Tibial artery (tissue), 4 donors: ENCODE data around the gene ZNF586.

Experiments used
- DNase-seq, 2 donors: peaks; one replicate each; pipeline ENCODE4 v3.0.0-alpha.2; 2019
- H3K27ac ChIP-seq, 2 donors: fragments of 200-600 bp; sonication (generic) in 1 of 2; 1 replicate in 1 of 2; 2 replicates in 1 of 2; pipeline ENCODE4 v1.5.1; 2018 to 2019; ENCODE audit warnings: mild to moderate bottlenecking in 1 of 2
- H3K27me3 ChIP-seq, 2 donors: fragments of 200-600 bp; sonication (generic) in 1 of 2; one replicate each; pipeline versions ENCODE4 v1.5.1 to v1.6.0; 2016 to 2019
- H3K36me3 ChIP-seq, 3 donors: fragments of 200-600 bp; sonication (generic) in 2 of 3; one replicate each; pipeline ENCODE4 v1.5.1; 2016 to 2019; ENCODE audit warnings: mild to moderate bottlenecking in 2 of 3
- H3K4me1 ChIP-seq, 4 donors: fragments of 200-600 bp; sonication (generic) in 2 of 4; 1 replicate in 3 of 4; 2 replicates in 1 of 4; pipeline ENCODE4 v1.5.1; 2016 to 2019
- H3K4me3 ChIP-seq, 2 donors: fragments of 200-600 bp; sonication (generic) in 1 of 2; 1 replicate in 1 of 2; 2 replicates in 1 of 2; pipeline ENCODE4 v1.5.1; 2018 to 2019; ENCODE audit warnings: mild to moderate bottlenecking in 2 of 2
- H3K9me3 ChIP-seq, 3 donors: fragments of 200-600 bp; sonication (generic) in 1 of 3; one replicate each; pipeline ENCODE4 v1.5.1; 2016 to 2019
- intact Hi-C: fragments of 100-400 bp; cut with DNase I; formaldehyde crosslinking; loops from one replicate; pipeline ENCODE4 v1.15.0; 2023; ENCODE audit warnings: low total_unique reads
- TF ChIP-seq, protein P1 (sequence below), 2 experiments: fragments of 200-600 bp in 1 of 2; fragments of 450-650 bp in 1 of 2; IDR thresholded peaks; one replicate each; pipeline ENCODE4 v1.5.1; 2017 to 2019; ENCODE audit warnings: antibody characterized with exemption in 2 of 2, mild to moderate bottlenecking in 1 of 2, moderate library complexity in 1 of 2

Gene ZNF586

DNA sequence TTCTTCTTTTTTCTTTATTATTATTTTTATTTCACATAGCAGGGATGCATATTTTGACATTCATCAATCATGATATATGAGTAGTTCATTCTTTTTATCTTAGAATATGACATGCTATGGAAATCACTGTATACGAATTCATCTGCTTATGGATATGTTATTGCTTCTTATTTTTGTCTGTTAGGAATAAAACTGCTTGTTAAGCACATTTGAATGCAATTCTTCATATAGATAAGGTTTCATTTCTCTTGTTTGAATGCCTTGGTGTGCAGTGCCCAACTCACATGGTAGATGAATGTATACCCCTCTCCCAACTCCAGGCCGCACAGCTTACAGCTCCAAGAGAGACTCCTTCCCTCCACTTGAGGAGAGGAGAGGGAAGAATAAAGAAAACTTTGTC is 11.5 kb upstream of the ZNF586 start:
- H3K27me3 ChIP-seq = no peaks in the 10 kb centered on the region
- intact Hi-C loops = no loop called here
- H3K36me3 ChIP-seq = peaks cover 99 to 100% (median 100%) of the 10 kb centered on the region in 3 donors
- no peak for DNase-seq
- H3K4me1 ChIP-seq = no peaks in the 10 kb centered on the region
- TF ChIP-seq, protein P1, sequence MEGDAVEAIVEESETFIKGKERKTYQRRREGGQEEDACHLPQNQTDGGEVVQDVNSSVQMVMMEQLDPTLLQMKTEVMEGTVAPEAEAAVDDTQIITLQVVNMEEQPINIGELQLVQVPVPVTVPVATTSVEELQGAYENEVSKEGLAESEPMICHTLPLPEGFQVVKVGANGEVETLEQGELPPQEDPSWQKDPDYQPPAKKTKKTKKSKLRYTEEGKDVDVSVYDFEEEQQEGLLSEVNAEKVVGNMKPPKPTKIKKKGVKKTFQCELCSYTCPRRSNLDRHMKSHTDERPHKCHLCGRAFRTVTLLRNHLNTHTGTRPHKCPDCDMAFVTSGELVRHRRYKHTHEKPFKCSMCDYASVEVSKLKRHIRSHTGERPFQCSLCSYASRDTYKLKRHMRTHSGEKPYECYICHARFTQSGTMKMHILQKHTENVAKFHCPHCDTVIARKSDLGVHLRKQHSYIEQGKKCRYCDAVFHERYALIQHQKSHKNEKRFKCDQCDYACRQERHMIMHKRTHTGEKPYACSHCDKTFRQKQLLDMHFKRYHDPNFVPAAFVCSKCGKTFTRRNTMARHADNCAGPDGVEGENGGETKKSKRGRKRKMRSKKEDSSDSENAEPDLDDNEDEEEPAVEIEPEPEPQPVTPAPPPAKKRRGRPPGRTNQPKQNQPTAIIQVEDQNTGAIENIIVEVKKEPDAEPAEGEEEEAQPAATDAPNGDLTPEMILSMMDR (IDR thresholded peaks at IDR 0.05) = no peak
- peaks cover 9 to 100% (median 88%) of the 10 kb centered on the region in 3 donors for H3K9me3 ChIP-seq
- H3K27ac ChIP-seq = no peak overlapping the region
- H3K4me3 ChIP-seq = no peak overlapping the region

DNA sequence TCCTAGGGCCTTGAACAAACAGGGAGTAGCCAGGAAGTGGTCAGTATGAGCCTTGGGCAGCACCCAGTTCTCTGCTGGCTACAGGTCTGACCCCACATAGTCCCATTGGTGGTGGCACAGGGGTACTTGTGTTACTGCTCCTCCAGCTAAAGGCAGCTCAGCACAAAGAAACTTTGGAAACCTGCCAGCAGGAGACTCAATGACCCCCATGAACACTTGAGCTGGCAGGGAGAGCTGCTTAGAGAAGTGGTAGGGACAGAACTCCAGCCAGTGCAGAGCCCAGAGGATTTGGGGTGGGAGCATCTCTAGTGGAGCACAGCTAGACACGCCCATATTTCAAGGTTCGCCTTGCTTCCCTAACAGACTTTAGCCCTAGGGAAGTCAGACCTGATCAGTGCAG is 10.4 kb upstream of the ZNF586 start:
- Histone ChIP-seq H3K27ac (no peak overlapping the region), H3K4me3 (no peak overlapping the region), H3K4me1 (no peaks in the 10 kb centered on the region), H3K27me3 (no peaks in the 10 kb centered on the region), H3K9me3 (peaks cover 9 to 100% (median 85%) of the 10 kb centered on the region in 3 donors), H3K36me3 (peaks cover 99 to 100% (median 99%) of the 10 kb centered on the region in 3 donors)
- DNase-seq = no peak
- TF ChIP-seq, protein P1 (IDR thresholded peaks at IDR 0.05) = no peak
- intact Hi-C loops = no loop called here

DNA sequence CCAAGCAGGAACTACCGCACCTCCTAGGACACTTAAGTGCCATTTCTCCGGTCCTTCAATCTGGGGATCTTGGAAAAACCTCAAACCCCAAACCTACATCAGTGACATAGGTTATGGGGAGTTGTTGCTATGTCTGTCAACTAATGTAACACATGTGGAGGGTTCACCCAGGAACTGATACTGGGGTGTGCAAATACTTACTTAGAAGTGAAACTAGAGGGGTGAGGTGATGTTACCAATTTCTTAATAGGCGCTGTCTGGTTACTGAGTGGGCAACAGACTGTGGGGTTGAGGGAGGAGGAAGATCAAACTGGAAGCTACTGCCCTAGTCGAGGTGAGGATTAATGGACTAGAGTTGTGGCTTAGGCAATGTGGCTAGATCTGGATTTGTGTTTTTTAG is 1.9 kb downstream of the ZNF586 start:
- Histone ChIP-seq H3K4me1 (peaks cover 0 to 13% (median 6%) of the 10 kb centered on the region in 4 donors), H3K27me3 (no peaks in the 10 kb centered on the region), H3K36me3 (peaks cover 55 to 69% (median 60%) of the 10 kb centered on the region in 3 donors), H3K27ac (no peak overlapping the region), H3K4me3 (no peak overlapping the region), H3K9me3 (peaks cover 0 to 97% (median 75%) of the 10 kb centered on the region in 3 donors)
- TF ChIP-seq, protein P1 (IDR thresholded peaks at IDR 0.05) = no peak
- DNase-seq = no peak
- intact Hi-C loops = no loop called here

DNA sequence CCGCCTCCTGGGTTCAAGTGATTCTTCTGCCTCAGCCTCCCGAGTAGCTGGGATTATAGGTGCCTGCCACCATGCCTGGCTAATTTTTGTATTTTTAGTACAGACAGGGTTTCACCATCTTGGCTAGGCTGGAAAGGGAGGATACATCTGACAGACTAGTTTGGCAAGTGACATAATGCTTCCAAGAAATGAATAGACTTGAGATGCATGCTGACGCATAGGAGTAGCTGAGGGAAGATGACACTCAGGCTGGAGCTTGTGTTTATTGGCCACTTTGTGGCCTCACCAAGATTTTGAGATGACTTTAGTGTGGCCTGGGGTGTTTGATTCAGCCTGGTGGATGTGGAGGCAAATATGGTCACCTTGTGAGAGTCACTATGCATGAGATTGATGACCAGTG is 4.0 kb downstream of the ZNF586 start:
- Histone ChIP-seq H3K4me1 (peaks cover 0 to 13% (median 6%) of the 10 kb centered on the region in 4 donors), H3K36me3 (peaks cover 76 to 84% (median 80%) of the 10 kb centered on the region in 3 donors), H3K9me3 (peaks cover 6 to 97% (median 83%) of the 10 kb centered on the region in 3 donors), H3K27me3 (no peaks in the 10 kb centered on the region), H3K4me3 (no peak overlapping the region), H3K27ac (no peak overlapping the region)
- TF ChIP-seq, protein P1 (IDR thresholded peaks at IDR 0.05) = no peak
- DNase-seq = no peak
- intact Hi-C loops = no loop called here

DNA sequence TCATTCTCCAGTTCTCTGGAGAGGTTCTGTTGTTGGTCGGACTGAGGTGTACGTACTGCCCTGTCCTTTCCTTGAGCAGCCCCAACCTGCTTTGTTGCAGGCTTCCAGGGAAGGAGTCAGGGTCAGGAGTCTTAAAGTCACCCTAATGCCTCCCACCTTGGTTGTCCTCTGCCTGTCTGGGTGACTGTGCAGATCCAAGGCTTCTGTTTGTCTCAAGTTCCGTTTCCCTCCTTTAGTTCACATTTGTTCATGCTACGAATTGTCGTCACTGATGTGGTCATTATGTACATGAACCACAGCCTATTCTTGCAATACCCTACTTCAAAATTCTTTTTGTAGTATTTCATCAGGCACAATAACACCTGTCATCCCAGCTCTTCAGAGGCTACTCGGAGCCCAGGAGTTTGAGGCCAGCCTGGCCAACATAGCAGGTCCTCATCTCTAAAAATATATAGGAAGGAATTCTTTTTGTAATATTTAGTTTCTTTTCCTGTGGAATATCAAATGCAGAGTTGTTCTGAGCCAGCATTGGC is 7.4 kb downstream of the ZNF586 start:
- Histone ChIP-seq H3K4me1 (no peaks in the 10 kb centered on the region), H3K9me3 (peaks cover 19 to 99% (median 97%) of the 10 kb centered on the region in 3 donors), H3K4me3 (no peak overlapping the region), H3K27ac (no peak overlapping the region), H3K27me3 (no peaks in the 10 kb centered on the region), H3K36me3 (peaks cover 96 to 100% (median 99%) of the 10 kb centered on the region in 3 donors)
- intact Hi-C loops = no loop called here
- no peak for DNase-seq
- TF ChIP-seq, protein P1 (IDR thresholded peaks at IDR 0.05) = no peak
